ENCODE results near the gene RINT1. TPM values are rescaled to one million over a fixed set of nuclear protein-coding genes. Genes with fewer than 3 reads are reported as not detected.
A peak's percentile ranks its signal among the peaks of the same experiment; 100 is the strongest.

RINT1 gene
- total and polyA plus RNA-seq, 2 of the 13 experiments (the other 11 are each of a cell fraction or from before 2014, with no cell fraction given): 14.7 to 19.3 TPM

DNA sequence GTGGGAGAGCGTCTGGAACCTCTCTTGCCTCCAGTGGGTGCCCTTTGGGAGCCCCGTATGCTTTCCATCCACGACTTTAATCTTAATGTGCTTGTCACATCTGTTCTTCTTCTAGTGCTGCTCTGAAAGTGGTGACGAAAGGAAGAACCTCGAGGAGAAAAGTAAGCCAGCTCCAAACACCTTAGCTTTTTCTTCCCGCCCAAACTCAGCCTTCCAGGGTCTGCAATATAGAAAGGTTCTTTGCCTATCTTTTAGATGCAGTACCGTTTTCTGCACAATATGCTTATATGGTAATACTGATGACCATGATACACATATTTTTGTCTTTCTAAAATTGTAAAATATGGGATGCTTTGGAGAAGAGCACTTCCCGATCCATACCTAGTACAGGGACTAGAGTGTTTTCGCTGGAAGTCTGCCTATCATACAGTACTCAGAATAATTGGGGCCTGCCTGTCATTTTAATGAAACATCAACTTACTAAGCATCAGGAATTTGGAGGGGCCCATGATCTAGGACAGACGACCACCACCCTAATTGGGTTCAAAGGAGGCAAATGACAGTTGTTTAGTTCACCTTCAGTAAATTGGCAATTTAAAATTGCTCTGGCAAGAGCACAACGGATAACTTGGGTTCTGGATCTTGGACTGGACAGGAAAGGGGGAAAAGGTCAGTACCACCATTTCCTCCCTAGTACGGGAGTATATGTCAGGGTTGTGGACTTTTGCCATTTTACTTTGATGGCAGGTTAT lies 884 bp downstream of the RINT1 start:
- BruUV-seq (replicated peaks): TSS peak; percentile 78
- FAIRE-seq (no peak), DNase-seq (ENCODE audit: low spot score) (no peak), ATAC-seq (no peak)
- intact Hi-C loops (cut with micrococcal nuclease; ENCODE audit: unreplicated experiment): no loop called here
- Histone ChIP-seq H3K9ac (ENCODE audit: insufficient read depth, low read depth, low read length) (peak overlapping the region; percentile 99), H4K20me1 (ENCODE audit: insufficient read depth, low read length) (no peaks in the 10 kb centered on the region), H3K36me3 (replicated peaks in 1 of 2; ENCODE audit: control insufficient read depth in 1 of 2, insufficient read depth in 2 of 2, low read length in 2 of 2) (peaks cover 2 to 13% of the 10 kb centered on the region in 2 experiments; a peak in 3 of 5 replicates), H2AFZ (ENCODE audit: low read length) (no peak overlapping the region), H3K4me2 (ENCODE audit: low read depth, low read length) (peak overlapping the region; percentile 85), H3K9me3 (ENCODE audit: low read length) (no peaks in the 10 kb centered on the region), H3K27me3 (ENCODE audit: control insufficient read depth in 1 of 2, insufficient read depth in 2 of 2, low read length in 2 of 2) (no peaks in the 10 kb centered on the region; a peak in 1 of 5 replicates), H3K79me2 (ENCODE audit: insufficient read depth, low read length) (peaks cover 23% of the 10 kb centered on the region), H3K4me3 (replicated peaks in 1 of 3; ENCODE audit: insufficient read depth in 1 of 3, low read depth in 2 of 3, low read length in 3 of 3) (peak overlapping the region; percentile 83 to 99 (median 95)), H3K4me1 (ENCODE audit: insufficient read depth, low read length) (peaks cover 14% of the 10 kb centered on the region), H3K27ac (ENCODE audit: extremely low read length, insufficient read depth, low read length) (peak overlapping the region; percentile 92)
- CTCF ChIA-PET (ENCODE audit: low intra/inter-chr PET ratio, low total read pairs): no interaction called here
- 8% methylated on average over 11 of the region's 12 CpGs for WGBS (ENCODE audit: low lambda C conversion rate)
- in situ Hi-C loops (cut with HindIII; ENCODE audit: extremely low pct_ligation_motif_present, low pct_unique_long_range_greater_than_20kb): no loop called here
- POLR2A ChIA-PET: interaction anchor here (1.4 to 1.8 kb wide), 2 partner anchors 10 to 19 kb away, joined by 5 to 18 read pairs; partner anchors contain the start of gene PUS7
- peak; percentile 49; the same call in 1 of the 2 replicates for TF ChIP-seq PPARG (CRISPR knock-in tag; conservative IDR thresholded peaks at IDR 0.05)
- no peak for TF ChIP-seq ZNF251 (CRISPR knock-in tag; IDR thresholded peaks at IDR 0.05)

DNA sequence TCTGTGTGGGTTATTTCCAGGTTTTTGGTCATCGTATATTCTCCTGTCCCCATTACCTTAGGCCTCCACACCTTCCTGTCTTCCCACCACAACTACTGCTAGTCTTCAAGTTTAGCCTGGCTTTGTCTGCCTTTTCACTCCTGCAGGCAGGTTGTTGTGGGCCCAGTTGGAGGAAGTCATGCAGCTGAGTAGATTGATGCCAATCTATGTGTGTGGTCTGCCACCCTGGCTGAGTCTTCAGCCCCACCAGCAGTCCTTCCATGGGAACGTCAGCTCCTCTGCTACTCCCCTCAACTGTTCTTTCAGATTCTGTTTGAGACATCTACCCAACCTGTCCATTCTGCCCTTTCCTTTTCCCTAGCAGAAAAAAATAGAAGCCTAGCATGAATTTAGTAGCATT lies 6.3 kb downstream of the RINT1 start:
- Histone ChIP-seq H3K79me2 (ENCODE audit: insufficient read depth, low read length) (peaks cover 10% of the 10 kb centered on the region), H3K4me3 (replicated peaks in 1 of 3; ENCODE audit: insufficient read depth in 1 of 3, low read depth in 2 of 3, low read length in 3 of 3) (no peak overlapping the region), H3K9me3 (ENCODE audit: low read length) (no peaks in the 10 kb centered on the region), H3K27me3 (ENCODE audit: control insufficient read depth in 1 of 2, insufficient read depth in 2 of 2, low read length in 2 of 2) (no peaks in the 10 kb centered on the region), H3K27ac (ENCODE audit: extremely low read length, insufficient read depth, low read length) (no peak overlapping the region), H3K4me2 (ENCODE audit: low read depth, low read length) (no peak overlapping the region), H3K9ac (ENCODE audit: insufficient read depth, low read depth, low read length) (no peak overlapping the region), H2AFZ (ENCODE audit: low read length) (no peak overlapping the region), H3K36me3 (replicated peaks in 1 of 2; ENCODE audit: control insufficient read depth in 1 of 2, insufficient read depth in 2 of 2, low read length in 2 of 2) (peaks cover 7 to 52% of the 10 kb centered on the region in 2 experiments), H4K20me1 (ENCODE audit: insufficient read depth, low read length) (no peaks in the 10 kb centered on the region), H3K4me1 (ENCODE audit: insufficient read depth, low read length) (peaks cover 9% of the 10 kb centered on the region)
- CTCF ChIA-PET (ENCODE audit: low intra/inter-chr PET ratio, low total read pairs): no interaction called here
- in situ Hi-C loops (cut with HindIII; ENCODE audit: extremely low pct_ligation_motif_present, low pct_unique_long_range_greater_than_20kb): no loop called here
- FAIRE-seq: no peak
- no peak for DNase-seq (ENCODE audit: low spot score)
- BruUV-seq (replicated peaks): no TSS peak
- POLR2A ChIA-PET: no interaction called here
- intact Hi-C loops (cut with micrococcal nuclease; ENCODE audit: unreplicated experiment): no loop called here
- 95% methylated on average over 2 of the region's 2 CpGs for WGBS (ENCODE audit: low lambda C conversion rate)
- ATAC-seq: no peak
- TF ChIP-seq ZNF251 (CRISPR knock-in tag; IDR thresholded peaks at IDR 0.05) (no peak), NFRKB (IDR thresholded peaks at IDR 0.05) (no peak), SPEN (CRISPR knock-in tag; IDR thresholded peaks at IDR 0.05; ENCODE audit: low read depth) (no peak), KLF15 (CRISPR knock-in tag; IDR thresholded peaks at IDR 0.05; ENCODE audit: borderline replicate concordance) (no peak), NPAS2 (CRISPR knock-in tag; IDR thresholded peaks at IDR 0.05; ENCODE audit: borderline replicate concordance) (no peak), SRSF4 (IDR thresholded peaks at IDR 0.05; ENCODE audit: low read depth, low read length, poor library complexity, severe bottlenecking) (no peak), ARNT (IDR thresholded peaks at IDR 0.05) (no peak), POLR2AphosphoS5 (IDR thresholded peaks at IDR 0.05; ENCODE audit: low read depth, low read length) (no peak), KLF11 (CRISPR knock-in tag; IDR thresholded peaks at IDR 0.05) (no peak)
- TF ChIP-seq, protein P1, sequence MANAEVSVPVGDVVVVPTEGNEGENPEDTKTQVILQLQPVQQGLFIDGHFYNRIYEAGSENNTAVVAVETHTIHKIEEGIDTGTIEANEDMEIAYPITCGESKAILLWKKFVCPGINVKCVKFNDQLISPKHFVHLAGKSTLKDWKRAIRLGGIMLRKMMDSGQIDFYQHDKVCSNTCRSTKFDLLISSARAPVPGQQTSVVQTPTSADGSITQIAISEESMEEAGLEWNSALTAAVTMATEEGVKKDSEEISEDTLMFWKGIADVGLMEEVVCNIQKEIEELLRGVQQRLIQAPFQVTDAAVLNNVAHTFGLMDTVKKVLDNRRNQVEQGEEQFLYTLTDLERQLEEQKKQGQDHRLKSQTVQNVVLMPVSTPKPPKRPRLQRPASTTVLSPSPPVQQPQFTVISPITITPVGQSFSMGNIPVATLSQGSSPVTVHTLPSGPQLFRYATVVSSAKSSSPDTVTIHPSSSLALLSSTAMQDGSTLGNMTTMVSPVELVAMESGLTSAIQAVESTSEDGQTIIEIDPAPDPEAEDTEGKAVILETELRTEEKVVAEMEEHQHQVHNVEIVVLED (CRISPR knock-in tag; IDR thresholded peaks at IDR 0.05; ENCODE audit: borderline replicate concordance): no peak
- TF ChIP-seq, protein P2, sequence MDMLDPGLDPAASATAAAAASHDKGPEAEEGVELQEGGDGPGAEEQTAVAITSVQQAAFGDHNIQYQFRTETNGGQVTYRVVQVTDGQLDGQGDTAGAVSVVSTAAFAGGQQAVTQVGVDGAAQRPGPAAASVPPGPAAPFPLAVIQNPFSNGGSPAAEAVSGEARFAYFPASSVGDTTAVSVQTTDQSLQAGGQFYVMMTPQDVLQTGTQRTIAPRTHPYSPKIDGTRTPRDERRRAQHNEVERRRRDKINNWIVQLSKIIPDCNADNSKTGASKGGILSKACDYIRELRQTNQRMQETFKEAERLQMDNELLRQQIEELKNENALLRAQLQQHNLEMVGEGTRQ (IDR thresholded peaks at IDR 0.05; ENCODE audit: low read depth, low read length): no peak
- TF ChIP-seq, protein P2 (CRISPR knock-in tag; IDR thresholded peaks at IDR 0.05; ENCODE audit: borderline replicate concordance): no peak
- TF ChIP-seq, protein P3, sequence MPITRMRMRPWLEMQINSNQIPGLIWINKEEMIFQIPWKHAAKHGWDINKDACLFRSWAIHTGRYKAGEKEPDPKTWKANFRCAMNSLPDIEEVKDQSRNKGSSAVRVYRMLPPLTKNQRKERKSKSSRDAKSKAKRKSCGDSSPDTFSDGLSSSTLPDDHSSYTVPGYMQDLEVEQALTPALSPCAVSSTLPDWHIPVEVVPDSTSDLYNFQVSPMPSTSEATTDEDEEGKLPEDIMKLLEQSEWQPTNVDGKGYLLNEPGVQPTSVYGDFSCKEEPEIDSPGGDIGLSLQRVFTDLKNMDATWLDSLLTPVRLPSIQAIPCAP (CRISPR knock-in tag; IDR thresholded peaks at IDR 0.05; ENCODE audit: low read depth): no peak
